GM21786 (cell line): ENCODE results near the gene STARD3NL.
A peak's percentile ranks its signal among the peaks of the same experiment; 100 is the strongest.
"Not testable (repeated sequence)": the region's sequence is repeated elsewhere in the genome, so short reads cannot be mapped to it uniquely, and the experiment has no call there.

ENCODE experiments used
- ATAC-seq: cut with Tn5 transposase; IDR thresholded peaks from one replicate; pipeline ENCODE4 v1.9.1; 2021; ENCODE audit not compliant: unreplicated experiment

Gene STARD3NL

DNA sequence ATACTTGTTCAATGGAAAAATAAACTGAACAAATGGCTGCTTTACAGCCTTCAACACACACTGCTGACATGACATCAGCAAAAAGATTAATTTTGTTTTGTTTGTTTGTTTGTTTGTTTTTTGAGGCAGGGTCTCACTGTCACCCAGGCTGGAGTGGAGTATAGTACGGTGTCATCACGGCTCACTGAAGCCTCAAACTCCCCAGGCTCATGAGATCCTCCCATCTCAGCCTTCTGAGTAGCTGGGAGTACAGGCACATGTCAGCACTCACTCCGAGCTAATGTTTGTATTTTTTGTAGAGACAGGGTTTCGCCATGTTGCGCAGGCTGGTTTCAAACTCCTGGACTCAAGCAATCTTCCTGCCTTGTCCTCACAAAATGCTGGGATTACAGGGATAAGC, 84.5 kb downstream of the STARD3NL start:
- ATAC-seq = no peak

DNA sequence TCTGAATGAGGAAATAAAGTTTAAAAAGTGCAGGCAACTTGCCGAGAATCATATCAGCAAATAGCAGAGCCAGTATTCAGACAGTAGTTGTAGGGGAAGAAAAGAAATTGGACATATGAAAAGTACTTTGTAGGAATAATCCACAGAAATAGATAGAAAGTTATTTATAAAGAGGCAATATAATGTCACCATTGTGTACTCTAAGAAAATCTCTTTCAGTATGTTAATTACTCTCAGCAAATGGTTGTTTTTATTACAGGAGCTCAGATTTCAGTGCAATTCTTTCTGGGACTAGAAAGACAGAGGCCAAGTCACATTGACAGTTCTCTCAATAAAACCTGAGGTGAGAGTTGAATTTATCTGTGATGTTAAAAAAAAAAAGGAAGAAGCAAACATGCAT, 85.2 kb downstream of the STARD3NL start:
- not testable (repeated sequence) for ATAC-seq

DNA sequence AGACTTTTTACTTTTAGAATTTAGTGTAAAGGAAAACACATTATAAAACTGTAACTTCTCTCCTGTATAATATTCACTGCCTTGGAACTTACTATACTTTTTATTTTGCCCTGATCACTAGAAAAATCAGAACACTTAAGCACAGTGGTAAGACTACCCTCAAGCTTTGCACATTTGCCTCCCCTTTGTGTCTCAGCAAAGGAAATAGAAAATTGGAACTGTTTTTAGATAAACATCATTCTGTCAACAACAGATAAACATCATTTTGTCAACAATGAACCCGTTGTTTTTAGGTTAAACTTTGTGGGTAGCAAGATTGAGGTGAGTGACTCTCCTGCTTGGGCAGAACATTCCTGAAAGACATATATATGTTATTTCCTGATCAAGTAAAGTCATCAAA, 86.6 kb downstream of the STARD3NL start:
- ATAC-seq = not testable (repeated sequence)

DNA sequence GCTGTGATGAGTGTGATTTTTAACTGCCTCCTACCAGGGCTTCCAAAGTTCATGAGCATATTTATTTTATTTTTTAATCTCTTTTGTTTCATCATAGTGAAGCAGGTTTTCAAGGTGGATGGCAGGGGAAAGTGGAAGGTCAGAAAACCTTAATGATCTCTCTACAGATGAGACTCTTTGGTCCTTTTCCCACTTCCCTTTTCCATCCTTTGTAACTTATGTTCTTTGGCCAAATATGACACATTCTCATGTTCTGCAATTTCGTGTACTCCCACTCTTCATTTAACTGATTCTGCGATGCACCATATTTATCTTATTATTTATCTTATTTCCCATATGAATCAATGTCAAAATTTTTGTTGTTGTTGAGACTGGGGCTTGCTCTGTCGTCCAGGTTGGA, 87.9 kb downstream of the STARD3NL start:
- ATAC-seq = not testable (repeated sequence)

DNA sequence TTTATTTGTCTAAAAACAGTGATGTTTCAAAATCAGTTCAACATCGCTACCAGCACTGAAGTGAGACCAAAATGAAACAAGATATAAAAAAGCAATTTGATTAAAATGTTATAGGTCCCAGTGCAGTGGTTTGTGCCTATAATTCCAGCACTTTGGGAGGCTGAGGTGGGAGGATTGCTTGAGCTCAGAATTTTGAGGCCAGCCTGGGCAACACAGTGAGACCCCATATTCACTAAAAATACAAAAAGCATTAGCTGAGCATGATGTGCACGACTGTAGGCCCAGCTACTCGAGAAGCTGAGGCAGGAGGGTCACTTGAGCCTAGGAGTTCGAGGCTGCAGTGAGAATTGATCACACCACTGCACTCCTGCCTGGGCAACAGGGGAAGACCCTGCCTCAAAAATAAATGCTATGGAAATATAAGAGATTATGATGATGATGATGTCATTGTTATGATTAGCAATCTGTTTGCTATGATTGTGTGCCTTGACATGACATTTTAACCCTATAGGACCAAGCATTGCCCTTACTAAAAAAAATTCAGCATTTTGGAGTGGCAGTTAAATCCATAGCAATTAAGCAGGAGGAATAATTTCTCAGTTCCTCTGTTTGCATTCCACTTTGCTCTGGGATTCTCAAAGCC, 91.8 kb downstream of the STARD3NL start:
- ATAC-seq = not testable (repeated sequence)

DNA sequence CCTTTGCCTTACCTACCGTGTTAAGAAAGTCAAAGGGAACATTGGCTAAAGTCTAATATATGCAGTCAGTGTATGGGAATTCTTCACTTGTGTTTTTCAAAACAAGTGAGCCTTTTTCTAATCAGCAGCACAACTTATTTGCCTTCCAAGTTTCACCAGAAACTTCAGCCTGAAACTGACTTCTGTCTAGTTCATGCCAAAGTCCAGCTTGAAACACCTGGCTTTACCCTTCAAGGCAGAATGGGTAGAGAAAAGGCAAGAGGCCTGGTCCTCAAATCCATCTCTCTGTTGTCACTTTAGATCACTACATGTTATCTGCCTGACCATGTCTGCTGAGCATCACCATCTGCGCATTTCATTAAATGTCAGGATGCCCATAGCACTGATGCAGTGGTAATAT, 92.4 kb downstream of the STARD3NL start:
- peak; percentile 61 for ATAC-seq

DNA sequence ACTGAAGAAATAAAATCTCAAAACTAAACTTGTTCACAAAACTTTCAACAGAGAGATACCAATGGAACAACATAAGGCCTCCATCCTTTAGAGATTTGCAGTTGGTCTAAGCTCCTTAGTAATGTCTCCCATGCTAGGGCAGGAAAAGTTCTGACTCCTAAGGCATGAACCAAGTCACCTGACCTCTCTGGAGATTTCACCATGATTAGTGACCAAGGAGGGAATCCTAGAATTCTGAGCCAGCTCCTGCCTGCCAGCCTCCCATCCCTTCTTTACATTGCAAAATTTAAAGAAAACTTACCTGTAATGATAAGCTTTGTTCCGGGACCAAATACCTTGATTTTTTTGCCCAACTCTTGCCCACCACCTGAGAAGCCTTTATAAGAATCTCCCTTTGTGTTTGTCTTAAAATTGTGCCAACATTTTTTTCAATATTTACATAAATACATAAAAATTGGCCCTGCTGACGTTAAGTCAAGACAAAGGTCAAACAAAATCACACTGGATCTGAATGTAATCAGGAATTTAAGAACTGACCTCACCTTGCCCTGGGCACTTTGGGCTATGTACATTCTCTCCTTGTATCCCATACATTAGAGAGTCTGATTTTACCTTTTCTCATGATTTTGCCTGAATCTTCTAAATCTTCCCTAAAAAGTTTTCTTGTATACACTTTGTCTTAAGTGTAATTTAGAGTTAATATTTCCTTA, 95.4 kb downstream of the STARD3NL start, which contains the start of gene TARP:
TARP (minus strand) TSS at position 351 of the 710 bp plus-strand sequence.
- ATAC-seq = no peak

DNA sequence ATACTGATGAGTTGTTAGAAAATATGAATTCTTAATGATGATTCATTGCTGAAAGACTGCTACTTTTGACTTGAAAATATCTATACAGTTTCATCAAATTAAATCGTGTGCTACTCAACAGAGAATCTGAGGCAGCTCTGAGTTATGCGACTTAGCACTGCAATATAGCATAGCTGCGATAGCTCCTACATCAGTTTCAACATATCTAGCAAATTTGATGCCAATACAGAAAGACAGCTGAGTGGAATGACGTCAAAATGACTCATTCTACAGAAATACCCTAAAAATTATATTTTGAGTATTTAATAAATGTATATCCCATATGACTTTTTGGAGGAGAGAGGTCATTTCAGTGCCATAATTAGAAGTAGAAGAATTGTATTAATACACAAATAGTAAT, 96.4 kb downstream of the STARD3NL start:
- no peak for ATAC-seq

DNA sequence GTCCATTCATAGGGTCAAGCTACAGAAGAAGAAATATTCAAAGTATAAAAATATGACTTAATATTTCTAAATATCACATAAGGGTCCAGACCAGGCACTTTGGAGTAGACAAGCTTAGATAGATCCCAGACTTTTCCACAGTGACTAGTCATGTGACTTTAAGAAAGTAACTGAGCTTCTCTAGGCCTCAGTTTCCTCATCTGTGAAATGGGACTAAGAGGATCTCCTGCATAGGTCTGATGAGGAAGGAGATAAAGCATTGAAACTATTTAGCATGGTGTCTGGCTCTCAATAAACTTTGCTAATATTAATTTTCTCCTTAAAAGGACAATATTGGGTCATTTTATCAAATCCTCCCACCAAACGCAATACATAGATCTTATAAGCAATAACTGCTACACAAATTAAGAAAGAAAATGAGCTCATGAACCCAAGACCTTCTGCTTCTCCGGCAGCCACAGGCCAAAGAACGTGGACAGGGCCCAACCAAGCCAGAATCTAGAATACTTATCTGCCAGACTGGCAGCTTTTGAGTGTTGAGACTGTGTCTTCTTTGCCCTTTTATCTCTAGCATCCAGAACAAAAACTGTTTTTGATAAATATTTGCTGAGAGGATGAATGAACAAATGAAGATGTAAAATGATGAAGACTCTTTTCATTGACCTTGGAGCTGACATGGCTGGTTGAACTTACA, 97.0 kb downstream of the STARD3NL start:
- no peak for ATAC-seq

DNA sequence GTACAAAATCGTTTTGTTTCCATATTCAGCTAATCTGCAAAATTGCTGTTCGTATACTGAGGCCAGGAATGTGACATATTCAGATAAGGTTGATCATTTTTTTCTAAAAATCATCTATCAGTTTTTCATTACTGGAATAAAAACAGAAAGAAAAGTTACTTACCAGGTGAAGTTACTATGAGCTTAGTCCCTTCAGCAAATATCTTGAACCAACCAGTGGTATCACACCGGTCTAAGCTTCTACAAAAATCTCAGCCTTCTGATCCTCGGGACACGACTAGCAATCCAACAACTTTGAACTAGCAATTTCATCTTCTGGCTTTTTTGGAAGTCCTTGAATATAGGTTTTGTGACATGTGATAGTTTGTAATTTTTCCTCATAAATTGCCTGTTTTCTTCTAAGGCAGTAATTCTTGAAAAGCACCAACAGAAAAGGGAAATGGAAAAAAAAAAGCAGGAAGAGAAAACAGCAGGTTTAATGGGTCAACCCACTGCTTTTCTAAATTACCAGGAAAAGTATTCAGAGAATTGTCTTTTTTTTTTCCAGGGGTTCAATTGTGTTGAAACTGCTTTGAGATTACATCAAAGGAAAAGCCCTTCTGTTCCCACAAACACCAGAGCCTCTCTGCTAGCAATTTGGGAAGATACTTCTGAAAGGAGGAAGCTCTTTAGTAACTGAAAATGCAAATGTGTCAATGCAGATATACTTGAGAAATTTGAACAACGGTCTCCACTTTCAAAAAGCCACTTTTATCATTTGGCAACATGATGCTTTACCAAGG, 98.2 kb downstream of the STARD3NL start:
- ATAC-seq = no peak

DNA sequence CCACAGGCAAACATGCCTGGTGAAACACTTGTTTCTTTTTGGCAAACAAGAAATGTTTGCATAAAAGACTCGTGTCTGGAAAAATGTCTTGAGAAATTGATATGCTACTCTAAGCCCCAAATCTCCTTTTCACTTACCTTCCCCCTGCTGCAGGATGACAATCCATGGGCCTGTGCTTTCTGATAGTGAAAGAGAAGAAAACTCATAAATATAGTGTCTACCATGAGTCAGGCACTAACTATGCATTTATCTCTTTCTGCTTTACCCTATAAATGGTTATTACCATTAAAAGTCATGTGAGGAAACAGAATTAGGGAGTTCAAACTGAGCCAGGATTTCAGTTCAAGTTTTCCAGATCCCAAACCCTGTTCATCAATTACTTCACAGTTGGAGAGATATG, 102.0 kb downstream of the STARD3NL start:
- no peak for ATAC-seq
